ENCODE measurements around the gene PRRT2. TPM values are rescaled to one million over a fixed set of nuclear protein-coding genes. Genes with fewer than 3 reads are reported as not detected.
"Not testable (repeated sequence)": the region's sequence is repeated elsewhere in the genome, so short reads cannot be mapped to it uniquely, and the experiment has no call there.

PRRT2 gene
- total RNA-seq, 2 experiments from 2014 or later = 2.2 to 2.3 TPM

DNA sequence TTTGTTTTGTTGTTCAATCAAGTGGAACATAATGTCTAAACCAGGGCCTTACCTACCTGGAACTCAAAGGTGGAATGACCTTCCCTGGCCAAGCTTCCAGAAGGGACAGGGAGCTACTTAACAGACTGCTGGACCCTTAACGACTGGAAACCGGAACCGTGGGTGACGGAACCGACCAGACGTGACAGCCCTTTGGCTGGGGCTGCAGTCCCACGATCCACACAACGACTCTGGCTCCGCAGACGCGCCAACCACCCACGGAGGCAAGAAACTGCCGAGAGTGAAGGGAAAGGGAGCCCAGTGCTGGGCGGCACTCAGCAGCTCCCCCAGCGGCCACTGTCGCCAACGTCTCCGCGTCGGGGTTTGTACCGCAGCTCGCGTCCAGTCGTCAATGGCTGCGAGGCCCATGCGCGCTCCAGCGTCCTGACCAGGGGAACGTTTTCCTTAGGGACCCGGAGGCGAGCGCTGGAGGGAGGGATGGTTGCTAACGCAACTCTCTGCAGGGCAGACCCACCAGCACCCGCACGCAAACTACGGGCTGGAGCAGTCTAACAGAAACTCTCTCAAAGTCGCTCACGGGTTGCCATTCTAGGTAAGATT, 27.0 kb upstream of the PRRT2 start:
- no peaks in the 10 kb centered on the region for H3K36me3 Mint-ChIP-seq (ENCODE audit: low read depth)
- POLR2A ChIA-PET = interaction anchor here (0.9 to 4.1 kb wide), 12 partner anchors 19 to 85 kb away, joined by 3 to 22 read pairs (median 6); partner anchors contain the start of genes C16orf54, MAZ and PAGR1
- no peaks in the 10 kb centered on the region for H3K9me3 Mint-ChIP-seq
- peak overlapping the region; percentile 40 for H3K4me3 ChIP-seq (ENCODE audit: low read length)
- H3K36me3 ChIP-seq (ENCODE audit: insufficient read depth, low read length) = no peaks in the 10 kb centered on the region
- intact Hi-C loops (cut with DNase I, micrococcal nuclease) = loop anchor here in 1 of 2 experiments (5.0 kb wide), 1 partner anchor 63 kb away; no protein-coding TSS in a partner anchor
- DNase-seq (peak; percentile 55 to 87 (median 74)), ATAC-seq (ENCODE audit: poor library complexity) (peak; percentile 91)
- H3K27ac ChIP-seq (ENCODE audit: low read depth in 1 of 2, low read length in 2 of 2) = no peak overlapping the region
- no peaks in the 10 kb centered on the region for H3K27me3 Mint-ChIP-seq
- TF ChIP-seq, protein P1, sequence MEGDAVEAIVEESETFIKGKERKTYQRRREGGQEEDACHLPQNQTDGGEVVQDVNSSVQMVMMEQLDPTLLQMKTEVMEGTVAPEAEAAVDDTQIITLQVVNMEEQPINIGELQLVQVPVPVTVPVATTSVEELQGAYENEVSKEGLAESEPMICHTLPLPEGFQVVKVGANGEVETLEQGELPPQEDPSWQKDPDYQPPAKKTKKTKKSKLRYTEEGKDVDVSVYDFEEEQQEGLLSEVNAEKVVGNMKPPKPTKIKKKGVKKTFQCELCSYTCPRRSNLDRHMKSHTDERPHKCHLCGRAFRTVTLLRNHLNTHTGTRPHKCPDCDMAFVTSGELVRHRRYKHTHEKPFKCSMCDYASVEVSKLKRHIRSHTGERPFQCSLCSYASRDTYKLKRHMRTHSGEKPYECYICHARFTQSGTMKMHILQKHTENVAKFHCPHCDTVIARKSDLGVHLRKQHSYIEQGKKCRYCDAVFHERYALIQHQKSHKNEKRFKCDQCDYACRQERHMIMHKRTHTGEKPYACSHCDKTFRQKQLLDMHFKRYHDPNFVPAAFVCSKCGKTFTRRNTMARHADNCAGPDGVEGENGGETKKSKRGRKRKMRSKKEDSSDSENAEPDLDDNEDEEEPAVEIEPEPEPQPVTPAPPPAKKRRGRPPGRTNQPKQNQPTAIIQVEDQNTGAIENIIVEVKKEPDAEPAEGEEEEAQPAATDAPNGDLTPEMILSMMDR (IDR thresholded peaks at IDR 0.05) = peak; percentile 85
- H3K4me1 Mint-ChIP-seq (ENCODE audit: low read depth) = peaks cover 33% of the 10 kb centered on the region
- no peaks in the 10 kb centered on the region for H3K27me3 ChIP-seq (ENCODE audit: control insufficient read depth in 1 of 2, insufficient read depth in 2 of 2, low read length in 2 of 2)
- peak overlapping the region; percentile 80 for H3K4me3 Mint-ChIP-seq
- peak overlapping the region; percentile 18 for H3K27ac Mint-ChIP-seq
- no peaks in the 10 kb centered on the region for H3K9me3 ChIP-seq (ENCODE audit: control insufficient read depth in 1 of 2, insufficient read depth in 1 of 2, low read length in 2 of 2)
- CTCF ChIA-PET = interaction anchor here (0.5 to 2.9 kb wide), 32 partner anchors 9 to 188 kb away, joined by 3 to 21 read pairs (median 4); partner anchors contain the start of genes C16orf54, MVP and PAGR1
- H3K4me1 ChIP-seq (ENCODE audit: insufficient read depth, low read length) = peaks cover 25% of the 10 kb centered on the region

DNA sequence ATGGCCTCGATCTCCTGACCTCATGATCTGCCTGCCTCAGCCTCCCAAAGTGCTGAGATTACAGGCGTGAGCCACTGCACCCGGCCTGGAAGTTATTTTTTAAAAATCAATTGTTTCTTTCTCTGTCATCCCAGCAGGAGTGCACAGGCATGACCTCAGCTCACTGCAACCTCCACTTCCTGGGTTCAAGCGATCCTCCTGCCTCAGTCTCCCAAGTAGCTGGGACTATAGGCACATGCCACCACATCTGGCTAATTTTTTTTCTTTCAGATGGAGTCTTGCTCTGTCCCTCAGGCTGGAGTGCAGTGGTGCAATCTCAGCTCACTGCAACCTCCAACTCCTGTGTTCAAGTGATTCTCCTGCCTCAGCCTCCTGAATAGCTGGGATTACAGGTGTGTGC, 24.8 kb upstream of the PRRT2 start:
- peaks cover 36% of the 10 kb centered on the region for H3K4me1 ChIP-seq (ENCODE audit: insufficient read depth, low read length)
- DNase-seq; H3K27ac ChIP-seq (ENCODE audit: low read depth in 1 of 2, low read length in 2 of 2); H3K27me3 Mint-ChIP-seq; H3K27me3 ChIP-seq (ENCODE audit: control insufficient read depth in 1 of 2, insufficient read depth in 2 of 2, low read length in 2 of 2); ATAC-seq (ENCODE audit: poor library complexity); H3K4me3 ChIP-seq (ENCODE audit: low read length); H3K9me3 Mint-ChIP-seq; H3K36me3 ChIP-seq (ENCODE audit: insufficient read depth, low read length); H3K27ac Mint-ChIP-seq; H3K4me3 Mint-ChIP-seq; H3K9me3 ChIP-seq (ENCODE audit: control insufficient read depth in 1 of 2, insufficient read depth in 1 of 2, low read length in 2 of 2): not testable (repeated sequence)
- CTCF ChIA-PET = interaction anchor here (0.7 kb wide), 1 partner anchor 39 kb away, joined by 3 read pairs; no protein-coding TSS in a partner anchor
- Mint-ChIP-seq H3K4me1 (ENCODE audit: low read depth) (peaks cover 49% of the 10 kb centered on the region), H3K36me3 (ENCODE audit: low read depth) (peaks cover 18% of the 10 kb centered on the region)
- POLR2A ChIA-PET = interaction anchor here (4.1 kb wide), 1 partner anchor 41 kb away, joined by 17 read pairs; the partner anchor contains the start of gene C16orf54
- intact Hi-C loops (cut with DNase I, micrococcal nuclease) = loop anchor here in 1 of 2 experiments (5.0 kb wide), 1 partner anchor 65 kb away; no protein-coding TSS in a partner anchor

GRCh38 chr16:29789775-29790182, 22.2 kb upstream of the PRRT2 start:
- Mint-ChIP-seq H3K4me3 (peak overlapping the region; percentile 96), H3K4me1 (ENCODE audit: low read depth) (peaks cover 56% of the 10 kb centered on the region), H3K27me3 (no peaks in the 10 kb centered on the region), H3K27ac (peak overlapping the region; percentile 97), H3K36me3 (ENCODE audit: low read depth) (peaks cover 24% of the 10 kb centered on the region), H3K9me3 (no peaks in the 10 kb centered on the region)
- intact Hi-C loops (cut with DNase I, micrococcal nuclease) = loop anchor here (1.0 to 5.0 kb wide), 7 partner anchors 16 to 89 kb away; partner anchors contain the start of gene PAGR1 (in 1 of the 2)
- H3K4me3 ChIP-seq (ENCODE audit: low read length) = peak overlapping the region; percentile 93
- ChIA-PET CTCF (interaction anchor here (0.6 to 3.5 kb wide), 36 partner anchors 9 to 276 kb away, joined by 3 to 60 read pairs (median 5); partner anchors contain the start of genes ALDOA, C16orf54, PAGR1 and QPRT), POLR2A (interaction anchor here (0.5 to 8.9 kb wide), 31 partner anchors 14 to 796 kb away, joined by 3 to 217 read pairs (median 7); partner anchors contain the start of genes ASPHD1, C16orf54, CDIPT and CORO1A)
- no peak for ATAC-seq (ENCODE audit: poor library complexity)
- TF ChIP-seq, protein P1 (IDR thresholded peaks at IDR 0.05) = no peak
- no peak for DNase-seq
- no peaks in the 10 kb centered on the region for H3K36me3 ChIP-seq (ENCODE audit: insufficient read depth, low read length)
- H3K27ac ChIP-seq (ENCODE audit: low read depth in 1 of 2, low read length in 2 of 2) = peak overlapping the region; percentile 82 to 83
- peaks cover 46% of the 10 kb centered on the region for H3K4me1 ChIP-seq (ENCODE audit: insufficient read depth, low read length)
- H3K27me3 ChIP-seq (ENCODE audit: control insufficient read depth in 1 of 2, insufficient read depth in 2 of 2, low read length in 2 of 2) = no peaks in the 10 kb centered on the region
- H3K9me3 ChIP-seq (ENCODE audit: control insufficient read depth in 1 of 2, insufficient read depth in 1 of 2, low read length in 2 of 2) = no peaks in the 10 kb centered on the region
